GM18505 (cell line): ENCODE measurements around the gene PXYLP1.

Source experiments
- ATAC-seq: cut with Tn5 transposase; IDR thresholded peaks from one replicate; pipeline ENCODE4 v1.9.1; 2021; ENCODE audit not compliant: unreplicated experiment
- POLR2A ChIP-seq: IDR thresholded peaks from 4 replicates; pipeline ENCODE4 v1.6.1; 2011; ENCODE audit warnings: borderline replicate concordance; ENCODE audit not compliant: insufficient read depth, insufficient read length; ENCODE audit errors: extremely low read depth

The PXYLP1 gene

DNA sequence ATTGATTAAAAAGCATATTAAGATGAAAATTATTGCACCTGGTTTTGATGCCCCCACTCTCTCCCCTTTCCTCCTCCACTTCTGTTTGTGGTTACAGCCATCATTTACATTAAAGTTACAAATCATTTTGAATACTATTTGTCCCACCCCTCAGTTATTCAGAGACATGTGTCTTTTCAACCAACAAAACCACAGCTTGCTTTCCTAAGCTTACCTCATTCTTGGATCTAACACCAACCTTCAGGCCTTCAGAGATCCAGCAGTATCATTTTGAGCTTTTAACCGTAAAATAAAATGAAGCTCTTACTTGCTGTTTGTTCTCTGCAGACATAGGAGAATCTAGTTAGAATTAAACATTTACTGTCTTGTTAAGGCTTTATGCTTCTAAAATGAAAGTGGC lies 4.7 kb downstream of the PXYLP1 start:
- no peak for TF ChIP-seq POLR2A

GRCh38 chr3:141237701-141238521 lies 6.3 kb downstream of the PXYLP1 start:
- TF ChIP-seq POLR2A = no peak
- no peak for ATAC-seq

More for the DNA sequence above, 4.7 kb downstream of the PXYLP1 start:
- ATAC-seq = no peak

GRCh38 chr3:141239511-141240281 lies 8.1 kb downstream of the PXYLP1 start:
- no peak for TF ChIP-seq POLR2A
- ATAC-seq = no peak

DNA sequence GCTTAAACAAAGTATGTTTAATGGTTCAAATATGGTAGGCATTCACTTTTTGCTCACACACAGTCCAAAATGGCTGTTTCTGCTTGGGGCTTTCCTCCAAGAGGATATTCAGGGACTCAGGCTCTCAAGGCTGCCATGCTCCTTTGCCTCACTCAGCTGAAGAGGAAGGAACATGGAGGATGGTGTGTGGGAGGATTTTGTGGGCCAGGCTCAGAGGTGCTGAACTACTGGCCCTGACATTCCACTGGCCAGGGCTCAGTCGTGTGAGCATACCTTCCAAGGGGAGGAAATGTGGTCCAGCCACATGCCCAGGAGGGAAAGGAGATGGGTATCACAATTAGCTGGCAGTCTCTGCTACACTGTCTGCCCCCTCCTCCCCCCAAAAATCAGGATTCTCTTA lies 8.7 kb downstream of the PXYLP1 start:
- no peak for ATAC-seq
- no peak for TF ChIP-seq POLR2A

GRCh38 chr3:141240687-141241615 lies 9.3 kb downstream of the PXYLP1 start:
- TF ChIP-seq POLR2A = no peak
- no peak for ATAC-seq

GRCh38 chr3:141241616-141242376 lies 10.2 kb downstream of the PXYLP1 start:
- no peak for ATAC-seq

DNA sequence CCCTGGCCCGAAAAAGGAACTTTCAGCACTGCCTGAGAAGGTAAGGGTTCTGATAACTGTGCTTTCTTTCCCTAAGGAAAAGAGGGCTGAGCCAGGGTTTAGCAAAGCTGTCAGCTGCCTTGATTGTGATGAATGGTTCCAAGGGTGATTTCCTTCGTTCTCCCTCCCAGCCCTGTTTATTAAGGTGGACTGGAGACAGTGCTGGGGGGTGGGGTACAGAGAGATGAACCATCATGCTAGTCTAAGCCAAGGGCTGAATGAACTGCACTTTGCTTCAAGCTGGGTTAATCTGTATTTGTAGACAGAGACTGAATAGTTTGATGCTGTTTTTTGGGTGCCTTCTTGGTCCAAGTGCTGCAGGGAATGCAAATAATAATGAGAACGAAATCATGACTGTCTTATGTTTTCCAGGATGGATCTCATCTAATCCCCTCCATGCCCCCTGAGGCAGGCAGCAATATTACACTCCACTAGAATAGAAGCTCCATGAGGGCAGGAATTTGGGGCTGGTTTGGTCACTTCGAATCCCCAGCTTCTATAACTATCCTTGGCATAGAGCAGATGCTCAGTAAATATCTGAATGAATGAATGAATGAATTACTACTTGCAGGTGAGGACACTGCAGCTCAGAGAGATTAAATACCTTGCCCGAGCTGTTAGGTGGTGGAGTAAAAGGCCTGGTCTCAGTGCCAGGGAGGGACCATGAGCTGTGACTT lies 10.9 kb downstream of the PXYLP1 start:
- ATAC-seq = no peak
- no peak for TF ChIP-seq POLR2A

More at GRCh38 chr3:141241616-141242376, 10.2 kb downstream of the PXYLP1 start:
- TF ChIP-seq POLR2A = no peak

DNA sequence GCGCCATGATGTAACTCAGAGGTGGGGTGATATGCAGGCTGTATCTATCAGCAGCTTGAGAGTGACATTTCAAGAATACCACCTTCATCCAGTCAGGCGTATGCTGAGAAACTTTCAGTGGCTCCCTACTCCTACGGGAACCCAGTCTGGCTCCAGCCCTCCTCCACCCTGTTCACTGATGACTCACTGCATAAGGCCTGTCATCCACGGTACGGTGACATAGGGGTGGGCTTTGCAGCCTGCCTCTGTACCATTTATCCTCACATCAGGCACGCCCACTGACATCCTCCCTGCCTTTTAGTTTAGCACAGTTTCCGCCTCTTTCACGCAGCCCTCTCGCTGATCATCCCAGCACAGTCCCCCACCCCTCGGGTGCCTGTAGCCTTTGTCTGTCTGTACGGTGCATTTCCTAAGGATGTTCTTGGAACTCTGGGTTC lies 11.7 kb downstream of the PXYLP1 start:
- no peak for TF ChIP-seq POLR2A
- no peak for ATAC-seq

- no peak for ATAC-seq
- TF ChIP-seq POLR2A = no peak
Observed at GRCh38 chr3:141246224-141246957, 14.8 kb downstream of the PXYLP1 start.

DNA sequence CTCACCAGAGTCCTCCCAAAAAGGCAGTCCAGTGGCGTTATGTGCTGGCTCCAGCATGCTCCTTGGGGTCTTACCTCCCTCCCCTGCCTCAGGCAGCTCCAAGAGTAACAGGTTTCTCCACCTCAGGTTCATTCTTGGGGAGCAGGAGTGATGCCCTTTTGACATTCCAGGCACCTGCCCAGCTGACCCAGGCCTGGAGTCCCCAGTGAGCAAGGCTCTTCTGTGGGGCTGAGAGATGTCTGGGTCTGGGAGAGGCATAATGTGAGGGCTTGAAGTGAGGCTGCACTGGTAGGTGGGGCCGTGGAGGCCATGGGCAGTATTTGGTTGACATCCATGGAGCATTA lies 15.3 kb downstream of the PXYLP1 start:
- TF ChIP-seq POLR2A = no peak
- ATAC-seq = no peak

DNA sequence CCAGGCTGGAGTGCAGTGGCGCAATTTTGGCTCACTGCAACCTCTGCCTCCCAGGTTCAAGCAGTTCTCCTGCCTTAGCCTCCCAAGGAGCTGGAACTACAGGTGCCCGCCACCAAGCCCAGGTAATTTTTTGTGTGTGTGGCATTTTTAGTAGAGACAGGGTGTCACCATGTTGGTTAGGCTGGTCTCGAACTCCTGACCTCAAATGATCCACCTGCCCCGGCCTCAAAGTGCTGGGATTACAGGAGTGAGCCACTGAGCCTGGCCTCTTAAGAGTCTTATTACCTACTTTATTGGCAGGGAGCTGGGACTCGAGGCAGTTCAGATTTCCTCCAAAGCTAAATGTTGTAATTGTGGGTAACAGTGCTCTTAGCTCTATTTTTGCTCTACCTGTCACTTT lies 16.4 kb downstream of the PXYLP1 start:
- no peak for TF ChIP-seq POLR2A

More for the DNA sequence above, 16.4 kb downstream of the PXYLP1 start:
- no peak for ATAC-seq
